ENCODE data around the gene ATP8B3.

ATP8B3 gene

GRCh38 chr19:1773184-1773583 lies 38.9 kb downstream of the ATP8B3 start:
- no peak overlapping the region for H3K27ac ChIP-seq (ENCODE audit: low read length)
- no peak overlapping the region for H3K4me2 ChIP-seq (ENCODE audit: insufficient read depth, low read length)
- no peaks in the 10 kb centered on the region for H4K20me1 ChIP-seq (ENCODE audit: insufficient read depth, low read length)
- ATAC-seq (ENCODE audit: insufficient read depth, low read depth) (no peak), DNase-seq (no peak)
- H3K9ac ChIP-seq (ENCODE audit: low read depth, low read length) = no peak overlapping the region
- H3K79me2 ChIP-seq (ENCODE audit: insufficient read depth, low read length) = no peaks in the 10 kb centered on the region
- TF ChIP-seq CTCF (IDR thresholded peaks at IDR 0.05; ENCODE audit: borderline replicate concordance, extremely low read depth, low read length, poor library complexity, severe bottlenecking) (no peak), EZH2 (IDR thresholded peaks at IDR 0.05; ENCODE audit: borderline replicate concordance, low read depth, low read length, severe bottlenecking) (no peak)
- no peak overlapping the region for H2AFZ ChIP-seq (ENCODE audit: low read depth, low read length)
- 0 out of 2 replicates have a peak, but pooled peaks cover under 1% of the 10 kb centered on the region for H3K4me1 ChIP-seq (ENCODE audit: insufficient read depth, low read length)
- no peaks in the 10 kb centered on the region for H3K27me3 ChIP-seq (ENCODE audit: insufficient read depth, low read length, poor library complexity)
- peaks cover 11% of the 10 kb centered on the region for H3K9me3 ChIP-seq (ENCODE audit: insufficient read depth, low read length, severe bottlenecking)
- no peak overlapping the region for H3K4me3 ChIP-seq (ENCODE audit: low read depth in 1 of 2, low read length in 2 of 2)
- no peaks in the 10 kb centered on the region for H3K36me3 ChIP-seq (ENCODE audit: insufficient read depth, low read length)

- Histone ChIP-seq H3K79me2 (ENCODE audit: insufficient read depth, low read length) (no peaks in the 10 kb centered on the region), H3K9ac (ENCODE audit: low read depth, low read length) (no peak overlapping the region), H3K9me3 (ENCODE audit: insufficient read depth, low read length, severe bottlenecking) (peaks cover 11% of the 10 kb centered on the region), H3K4me2 (ENCODE audit: insufficient read depth, low read length) (no peak overlapping the region), H3K4me3 (ENCODE audit: low read depth in 1 of 2, low read length in 2 of 2) (no peak overlapping the region), H2AFZ (ENCODE audit: low read depth, low read length) (no peak overlapping the region), H3K4me1 (ENCODE audit: insufficient read depth, low read length) (peaks cover 16% of the 10 kb centered on the region), H3K36me3 (ENCODE audit: insufficient read depth, low read length) (no peaks in the 10 kb centered on the region), H4K20me1 (ENCODE audit: insufficient read depth, low read length) (no peaks in the 10 kb centered on the region), H3K27me3 (ENCODE audit: insufficient read depth, low read length, poor library complexity) (no peaks in the 10 kb centered on the region), H3K27ac (ENCODE audit: low read length) (no peak overlapping the region)
- ATAC-seq (ENCODE audit: insufficient read depth, low read depth) = no peak
- no peak for TF ChIP-seq CTCF (IDR thresholded peaks at IDR 0.05; ENCODE audit: borderline replicate concordance, extremely low read depth, low read length, poor library complexity, severe bottlenecking)
- TF ChIP-seq EZH2 (IDR thresholded peaks at IDR 0.05; ENCODE audit: borderline replicate concordance, low read depth, low read length, severe bottlenecking) = no peak
- no peak for DNase-seq
Observed at GRCh38 chr19:1770866-1771576, 41.1 kb downstream of the ATP8B3 start.

- Histone ChIP-seq H3K4me1 (ENCODE audit: insufficient read depth, low read length) (peaks cover 16% of the 10 kb centered on the region), H2AFZ (ENCODE audit: low read depth, low read length) (no peak overlapping the region), H3K4me3 (ENCODE audit: low read depth in 1 of 2, low read length in 2 of 2) (no peak overlapping the region), H3K9me3 (ENCODE audit: insufficient read depth, low read length, severe bottlenecking) (peaks cover 11% of the 10 kb centered on the region), H3K79me2 (ENCODE audit: insufficient read depth, low read length) (no peaks in the 10 kb centered on the region), H4K20me1 (ENCODE audit: insufficient read depth, low read length) (no peaks in the 10 kb centered on the region), H3K9ac (ENCODE audit: low read depth, low read length) (no peak overlapping the region), H3K27me3 (ENCODE audit: insufficient read depth, low read length, poor library complexity) (no peaks in the 10 kb centered on the region), H3K36me3 (ENCODE audit: insufficient read depth, low read length) (no peaks in the 10 kb centered on the region), H3K27ac (ENCODE audit: low read length) (no peak overlapping the region), H3K4me2 (ENCODE audit: insufficient read depth, low read length) (no peak overlapping the region)
- DNase-seq = no peak
- no peak for TF ChIP-seq CTCF (IDR thresholded peaks at IDR 0.05; ENCODE audit: borderline replicate concordance, extremely low read depth, low read length, poor library complexity, severe bottlenecking)
- no peak for TF ChIP-seq EZH2 (IDR thresholded peaks at IDR 0.05; ENCODE audit: borderline replicate concordance, low read depth, low read length, severe bottlenecking)
- no peak for ATAC-seq (ENCODE audit: insufficient read depth, low read depth)
Observed at GRCh38 chr19:1769645-1769985, 42.5 kb downstream of the ATP8B3 start.

Measured in DND-41 (cell line).